Natural killer cell (primary cell): ENCODE measurements around the gene CFAP43. TPM values are rescaled to one million over a fixed set of nuclear protein-coding genes. Genes with fewer than 3 reads are reported as not detected.

Source experiments
- ATAC-seq, 3 donors: fragments of 150-1000 bp in 2 of 3; fragments of 200-7000 bp in 1 of 3; cut with Tn5 transposase; 1 replicate in 1 of 3; 2 replicates in 2 of 3; pipeline ENCODE4 v1.10.0; 2021; ENCODE audit warnings: mild to moderate bottlenecking in 2 of 3, moderate library complexity in 2 of 3
- DNase-seq, 2 donors: peaks; one replicate each; pipeline versions ENCODE4 v3.0.0 to v3.0.0-alpha.2; 2013 to 2021; ENCODE audit warnings: mixed read lengths in 1 of 2
- H3K27ac ChIP-seq: one replicate; pipeline ENCODE4 v1.5.1; 2013; ENCODE audit warnings: mild to moderate bottlenecking, low read length
- H3K27me3 ChIP-seq: one replicate; pipeline ENCODE4 v1.6.1; 2013; ENCODE audit warnings: low read length; ENCODE audit not compliant: control insufficient read depth, insufficient read depth
- H3K36me3 ChIP-seq: one replicate; pipeline ENCODE4 v1.6.1; 2013; ENCODE audit warnings: low read length; ENCODE audit not compliant: control insufficient read depth, insufficient read depth
- H3K4me1 ChIP-seq: one replicate; pipeline ENCODE4 v1.6.1; 2013; ENCODE audit warnings: low read length; ENCODE audit not compliant: control insufficient read depth, insufficient read depth
- H3K4me3 ChIP-seq: one replicate; pipeline ENCODE4 v1.5.1; 2013; ENCODE audit warnings: low read length
- H3K9me3 ChIP-seq: one replicate; pipeline ENCODE4 v1.6.1; 2013; ENCODE audit warnings: low read length; ENCODE audit not compliant: control insufficient read depth, insufficient read depth
- H3K27ac Mint-ChIP-seq, 2 donors: one replicate each; pipeline ENCODE4 v1.8.0; 2022; ENCODE audit warnings: mild to moderate bottlenecking in 2 of 2, mixed read lengths in 2 of 2, moderate library complexity in 1 of 2
- H3K27me3 Mint-ChIP-seq, 2 donors: one replicate each; pipeline ENCODE4 v1.8.0; 2022; ENCODE audit warnings: low read depth in 2 of 2, mixed read lengths in 2 of 2
- H3K36me3 Mint-ChIP-seq: one replicate; pipeline ENCODE4 v1.8.0; 2022; ENCODE audit warnings: mixed read lengths
- H3K4me1 Mint-ChIP-seq, 2 donors: one replicate each; pipeline ENCODE4 v1.8.0; 2022; ENCODE audit warnings: mixed read lengths in 2 of 2
- H3K4me3 Mint-ChIP-seq: one replicate; pipeline ENCODE4 v1.8.0; 2022; ENCODE audit warnings: mild to moderate bottlenecking, moderate library complexity, mixed read lengths
- H3K9me3 Mint-ChIP-seq, 2 donors: one replicate each; pipeline ENCODE4 v1.8.0; 2022; ENCODE audit warnings: mixed read lengths in 2 of 2
- WGBS: methylation state at CpG from one replicate; pipeline ENCODE4 v1.1.7; 2013; ENCODE audit warnings: missing lambda C conversion rate; ENCODE audit not compliant: insufficient coverage; 5-methylcytosine and 5-hydroxymethylcytosine counted together
- intact Hi-C: fragments of 100-400 bp; cut with micrococcal nuclease; formaldehyde crosslinking; loops from one replicate; pipeline ENCODE4 v1.14.2; 2022
- total RNA-seq, 4 donors: library from RNA; stranded (reverse); fragments of 120-200 nt in 1 of 4; gene quantifications; one replicate each; pipeline versions ENCODE4 v1.2.3 to v1.2.4, GENCODE V29; 2013 to 2022
- TF ChIP-seq, protein P1 (sequence below): fragments of 200-600 bp; IDR thresholded peaks from one replicate; pipeline ENCODE4 v1.8.0; 2022; ENCODE audit warnings: antibody characterized with exemption

CFAP43 gene
- total RNA-seq, 3 donors from 2014 or later (not counting 1 experiment from before 2014, with no cell fraction given), result 0.16 TPM; not detected in 2

DNA sequence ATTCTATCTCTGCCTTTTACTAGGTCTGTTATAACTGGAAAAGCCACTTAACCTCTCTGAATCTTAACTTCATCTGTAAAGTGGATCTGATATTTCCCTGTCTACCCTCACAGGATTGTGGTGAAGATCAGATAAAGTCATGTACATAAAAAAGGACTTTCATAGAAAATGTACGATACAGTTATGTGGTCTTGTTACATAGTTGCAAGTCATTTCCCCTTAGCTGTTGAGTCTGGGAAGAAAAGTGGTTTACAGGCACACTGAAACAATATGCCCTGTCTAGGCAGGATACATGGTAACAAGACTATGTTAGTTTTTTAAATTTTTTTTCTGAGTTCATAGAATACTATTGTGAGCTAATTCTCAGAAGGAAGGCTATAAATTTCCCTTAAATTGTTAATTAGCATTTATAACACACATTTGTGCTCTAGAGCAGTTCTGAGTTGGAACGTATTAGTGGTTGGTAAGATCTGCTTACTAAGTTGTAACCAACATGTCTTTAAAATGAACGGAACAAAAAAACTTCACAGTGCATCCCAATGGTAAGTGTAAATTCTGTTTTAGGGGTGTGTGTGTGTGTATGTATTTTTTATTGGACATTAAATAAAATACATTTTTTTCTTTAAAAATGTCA, 15.5 kb upstream of the CFAP43 start:
- H3K36me3 Mint-ChIP-seq, result no peaks in the 10 kb centered on the region
- H3K9me3 Mint-ChIP-seq, result no peaks in the 10 kb centered on the region
- H3K36me3 ChIP-seq, result no peaks in the 10 kb centered on the region
- H3K27ac ChIP-seq, result no peak overlapping the region
- peaks cover 21 to 39% of the 10 kb centered on the region in 2 donors for H3K27me3 Mint-ChIP-seq
- H3K4me1 ChIP-seq, result no peaks in the 10 kb centered on the region
- no peaks in the 10 kb centered on the region for H3K9me3 ChIP-seq
- H3K4me3 Mint-ChIP-seq, result no peak overlapping the region
- H3K27ac Mint-ChIP-seq, result no peak overlapping the region
- DNase-seq, result no peak
- H3K4me3 ChIP-seq, result no peak overlapping the region
- WGBS, result 17% methylated on average over 1 of the region's 3 CpGs
- TF ChIP-seq, protein P1, sequence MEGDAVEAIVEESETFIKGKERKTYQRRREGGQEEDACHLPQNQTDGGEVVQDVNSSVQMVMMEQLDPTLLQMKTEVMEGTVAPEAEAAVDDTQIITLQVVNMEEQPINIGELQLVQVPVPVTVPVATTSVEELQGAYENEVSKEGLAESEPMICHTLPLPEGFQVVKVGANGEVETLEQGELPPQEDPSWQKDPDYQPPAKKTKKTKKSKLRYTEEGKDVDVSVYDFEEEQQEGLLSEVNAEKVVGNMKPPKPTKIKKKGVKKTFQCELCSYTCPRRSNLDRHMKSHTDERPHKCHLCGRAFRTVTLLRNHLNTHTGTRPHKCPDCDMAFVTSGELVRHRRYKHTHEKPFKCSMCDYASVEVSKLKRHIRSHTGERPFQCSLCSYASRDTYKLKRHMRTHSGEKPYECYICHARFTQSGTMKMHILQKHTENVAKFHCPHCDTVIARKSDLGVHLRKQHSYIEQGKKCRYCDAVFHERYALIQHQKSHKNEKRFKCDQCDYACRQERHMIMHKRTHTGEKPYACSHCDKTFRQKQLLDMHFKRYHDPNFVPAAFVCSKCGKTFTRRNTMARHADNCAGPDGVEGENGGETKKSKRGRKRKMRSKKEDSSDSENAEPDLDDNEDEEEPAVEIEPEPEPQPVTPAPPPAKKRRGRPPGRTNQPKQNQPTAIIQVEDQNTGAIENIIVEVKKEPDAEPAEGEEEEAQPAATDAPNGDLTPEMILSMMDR, result no peak
- no peaks in the 10 kb centered on the region for H3K4me1 Mint-ChIP-seq
- ATAC-seq, result peak in 2 of 3 donors; percentile 18 to 80
- peaks cover 4% of the 10 kb centered on the region for H3K27me3 ChIP-seq
- intact Hi-C loops, result no loop called here

DNA sequence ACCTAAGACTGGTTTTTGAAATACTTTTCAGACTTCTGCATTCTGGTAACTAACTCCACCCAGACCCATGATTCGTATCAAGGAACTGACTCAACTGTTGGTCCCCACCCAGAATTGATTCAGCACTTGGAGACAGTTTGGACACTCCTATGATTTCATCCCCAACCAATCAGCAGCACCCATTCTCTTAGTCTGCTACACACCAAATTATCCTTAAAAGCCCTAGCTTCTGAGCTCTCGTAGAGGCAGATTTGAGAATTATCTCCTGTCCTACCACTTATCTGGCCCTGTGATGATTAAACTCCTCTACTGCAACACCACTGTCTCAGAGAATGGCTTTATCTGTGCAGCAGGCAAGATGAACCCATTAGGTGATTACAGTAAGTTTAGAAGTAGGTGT, 14.8 kb upstream of the CFAP43 start:
- ATAC-seq (peak; percentile 42 to 87 (median 58)), DNase-seq (no peak)
- Histone ChIP-seq H3K4me1 (no peaks in the 10 kb centered on the region), H3K27ac (no peak overlapping the region), H3K4me3 (no peak overlapping the region), H3K9me3 (no peaks in the 10 kb centered on the region), H3K36me3 (no peaks in the 10 kb centered on the region), H3K27me3 (peaks cover 4% of the 10 kb centered on the region)
- no peaks in the 10 kb centered on the region for H3K4me1 Mint-ChIP-seq
- H3K36me3 Mint-ChIP-seq, result no peaks in the 10 kb centered on the region
- no peak overlapping the region for H3K4me3 Mint-ChIP-seq
- no peaks in the 10 kb centered on the region for H3K9me3 Mint-ChIP-seq
- intact Hi-C loops, result no loop called here
- no peak overlapping the region for H3K27ac Mint-ChIP-seq
- TF ChIP-seq, protein P1, result no peak
- 59% methylated on average over 2 of the region's 2 CpGs for WGBS
- peaks cover 20 to 42% of the 10 kb centered on the region in 2 donors for H3K27me3 Mint-ChIP-seq

DNA sequence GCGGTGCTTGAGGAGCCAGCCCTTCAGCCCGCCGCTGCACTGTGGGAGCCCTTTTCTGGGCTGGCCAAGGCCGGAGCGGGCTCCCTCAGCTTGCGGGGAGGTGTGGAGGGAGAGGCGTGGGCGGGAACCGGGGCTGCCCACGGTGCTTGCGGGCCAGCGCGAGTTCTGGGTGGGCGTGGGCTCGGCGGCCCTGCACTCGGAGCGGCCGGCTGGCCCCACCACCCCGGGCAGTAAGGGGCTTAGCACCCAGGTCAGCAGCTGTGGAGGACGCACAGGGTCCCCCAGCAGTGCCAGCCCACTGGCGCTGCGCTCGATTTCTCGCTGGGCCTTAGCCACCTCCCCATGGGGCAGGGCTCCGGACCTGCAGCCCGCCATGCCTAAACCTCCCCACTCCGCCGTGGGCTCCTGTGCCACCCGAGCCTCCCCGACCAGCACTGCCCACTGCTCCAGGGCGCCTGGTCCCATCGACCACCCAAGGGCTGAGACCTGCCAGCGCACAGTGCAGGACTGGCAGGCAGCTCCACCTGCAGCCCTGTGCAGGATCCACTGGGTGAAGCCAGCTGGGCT, 13.0 kb upstream of the CFAP43 start:
- Histone ChIP-seq H3K27me3 (peaks cover 4% of the 10 kb centered on the region), H3K27ac (no peak overlapping the region), H3K4me3 (no peak overlapping the region), H3K4me1 (no peaks in the 10 kb centered on the region), H3K36me3 (no peaks in the 10 kb centered on the region), H3K9me3 (no peaks in the 10 kb centered on the region)
- intact Hi-C loops, result no loop called here
- Mint-ChIP-seq H3K27me3 (peaks cover 17 to 46% of the 10 kb centered on the region in 2 donors), H3K27ac (no peak overlapping the region), H3K4me1 (no peaks in the 10 kb centered on the region), H3K4me3 (no peak overlapping the region), H3K36me3 (no peaks in the 10 kb centered on the region), H3K9me3 (no peaks in the 10 kb centered on the region)
- ATAC-seq (no peak), DNase-seq (no peak)
- TF ChIP-seq, protein P1, result no peak
- 96% methylated on average over 34 of the region's 34 CpGs for WGBS
